AG10803 (cell line): ENCODE measurements around the gene EDDM3A.
"Not testable (repeated sequence)": the region's sequence is repeated elsewhere in the genome, so short reads cannot be mapped to it uniquely, and the experiment has no call there.

Source experiments
- DNase-seq: peaks from one replicate; pipeline ENCODE4 v3.0.0; 2010; ENCODE audit warnings: low read depth
- H3K4me3 ChIP-seq: 2 replicates; pipeline ENCODE4 v1.5.1; 2011; ENCODE audit warnings: mild to moderate bottlenecking, low read length, control low read depth
- CTCF ChIP-seq: conservative IDR thresholded peaks from 2 replicates; pipeline ENCODE4 v1.5.1; 2011; ENCODE audit warnings: mild to moderate bottlenecking, low read length, control low read depth, inconsistent platforms

Gene EDDM3A

GRCh38 chr14:20748439-20748838 is 2.8 kb downstream of the EDDM3A start:
- DNase-seq, result no peak
- TF ChIP-seq CTCF, result no peak
- H3K4me3 ChIP-seq, result no peak overlapping the region

GRCh38 chr14:20750194-20750593 is 4.5 kb downstream of the EDDM3A start:
- no peak for DNase-seq
- no peak overlapping the region for H3K4me3 ChIP-seq
- no peak for TF ChIP-seq CTCF

- DNase-seq, result no peak
- no peak overlapping the region for H3K4me3 ChIP-seq
- TF ChIP-seq CTCF, result no peak
Observed at GRCh38 chr14:20751963-20752562, 6.4 kb downstream of the EDDM3A start.

GRCh38 chr14:20754308-20754707 is 8.6 kb downstream of the EDDM3A start:
- no peak for DNase-seq
- no peak for TF ChIP-seq CTCF
- no peak overlapping the region for H3K4me3 ChIP-seq

GRCh38 chr14:20755037-20755436 is 9.3 kb downstream of the EDDM3A start:
- no peak for TF ChIP-seq CTCF
- DNase-seq, result no peak
- H3K4me3 ChIP-seq, result no peak overlapping the region

- DNase-seq, result no peak
- H3K4me3 ChIP-seq, result no peak overlapping the region
- TF ChIP-seq CTCF, result no peak
Observed at GRCh38 chr14:20757965-20758364, 12.3 kb downstream of the EDDM3A start.

- H3K4me3 ChIP-seq, result not testable (repeated sequence)
Observed at GRCh38 chr14:20759465-20759864, 13.8 kb downstream of the EDDM3A start.

GRCh38 chr14:20760950-20761349 is 15.3 kb downstream of the EDDM3A start:
- no peak for DNase-seq
- no peak overlapping the region for H3K4me3 ChIP-seq
- no peak for TF ChIP-seq CTCF

More at GRCh38 chr14:20759465-20759864, 13.8 kb downstream of the EDDM3A start:
- DNase-seq, result not testable (repeated sequence)
